GM23338 (cell line): ENCODE data around the gene SELENOT.

Source experiments
- POLR2AphosphoS5 ChIP-seq: IDR thresholded peaks from 2 replicates; pipeline ENCODE4 v1.6.1; 2016; ENCODE audit warnings: antibody characterized with exemption, low read depth
- TF ChIP-seq, protein P1 (sequence below), 2 experiments: fragments of 200-600 bp in 1 of 2; sonication (generic) in 1 of 2; conservative IDR thresholded peaks; 2 replicates each; pipeline versions ENCODE4 v1.5.1 to v1.6.1; 2016 to 2017; ENCODE audit warnings: antibody characterized with exemption in 2 of 2, low read depth in 2 of 2, mild to moderate bottlenecking in 2 of 2, moderate library complexity in 1 of 2

DNA sequence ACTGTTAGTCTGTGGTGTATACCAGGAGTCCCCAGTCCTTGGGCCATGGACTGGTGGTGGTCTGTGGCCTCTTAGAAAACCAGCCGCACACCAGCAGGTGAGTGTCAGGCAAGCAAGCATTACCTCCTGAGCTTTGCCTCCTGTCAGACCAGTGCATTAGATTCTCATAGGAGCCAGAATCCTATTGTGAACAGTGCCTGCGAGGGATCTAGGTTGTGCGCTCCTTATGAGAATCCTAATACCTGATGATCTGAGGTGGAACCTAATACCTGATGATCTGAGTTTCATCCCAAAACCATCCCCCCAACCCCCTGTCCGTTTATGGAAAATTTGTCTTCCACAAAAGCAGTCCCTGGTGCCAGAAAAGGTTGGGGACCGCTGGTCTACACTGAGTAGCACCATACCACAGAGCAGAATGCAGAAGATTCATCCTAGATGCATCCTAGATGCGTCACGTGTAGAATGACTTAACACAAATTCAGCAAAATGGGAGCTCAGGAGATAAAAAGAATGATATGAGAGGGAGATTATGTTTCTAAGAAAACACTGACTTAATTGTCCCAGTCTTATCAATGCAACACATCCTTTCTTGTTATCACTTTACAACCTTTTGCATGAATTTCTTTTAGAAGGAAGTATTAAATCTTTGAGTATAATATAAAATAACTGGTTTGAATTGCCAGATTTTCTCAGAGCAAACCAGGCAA is 28.5 kb downstream of the SELENOT start:
- TF ChIP-seq, protein P1, sequence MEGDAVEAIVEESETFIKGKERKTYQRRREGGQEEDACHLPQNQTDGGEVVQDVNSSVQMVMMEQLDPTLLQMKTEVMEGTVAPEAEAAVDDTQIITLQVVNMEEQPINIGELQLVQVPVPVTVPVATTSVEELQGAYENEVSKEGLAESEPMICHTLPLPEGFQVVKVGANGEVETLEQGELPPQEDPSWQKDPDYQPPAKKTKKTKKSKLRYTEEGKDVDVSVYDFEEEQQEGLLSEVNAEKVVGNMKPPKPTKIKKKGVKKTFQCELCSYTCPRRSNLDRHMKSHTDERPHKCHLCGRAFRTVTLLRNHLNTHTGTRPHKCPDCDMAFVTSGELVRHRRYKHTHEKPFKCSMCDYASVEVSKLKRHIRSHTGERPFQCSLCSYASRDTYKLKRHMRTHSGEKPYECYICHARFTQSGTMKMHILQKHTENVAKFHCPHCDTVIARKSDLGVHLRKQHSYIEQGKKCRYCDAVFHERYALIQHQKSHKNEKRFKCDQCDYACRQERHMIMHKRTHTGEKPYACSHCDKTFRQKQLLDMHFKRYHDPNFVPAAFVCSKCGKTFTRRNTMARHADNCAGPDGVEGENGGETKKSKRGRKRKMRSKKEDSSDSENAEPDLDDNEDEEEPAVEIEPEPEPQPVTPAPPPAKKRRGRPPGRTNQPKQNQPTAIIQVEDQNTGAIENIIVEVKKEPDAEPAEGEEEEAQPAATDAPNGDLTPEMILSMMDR (conservative IDR thresholded peaks at IDR 0.05; ENCODE audit: low read depth in 2 of 2) = no peak
- no peak for TF ChIP-seq POLR2AphosphoS5
